ENCODE data around the gene LUZP1. TPM values are rescaled to one million over a fixed set of nuclear protein-coding genes. Genes with fewer than 3 reads are reported as not detected.

The LUZP1 gene
- total and polyA plus RNA-seq, 10 of the 15 experiments (the other 5 are each of a cell fraction or from before 2014, with no cell fraction given) = 11.3 to 28.2 (median 17.3) TPM

GRCh38 chr1:23134055-23134454, 34.6 kb downstream of the LUZP1 start (continued):
- TF ChIP-seq ZBTB40 (IDR thresholded peaks at IDR 0.05; ENCODE audit: borderline replicate concordance) = no peak
- TF ChIP-seq ZNF687 (IDR thresholded peaks at IDR 0.05) = no peak
- TF ChIP-seq CUX1 (IDR thresholded peaks at IDR 0.05; ENCODE audit: insufficient replicate concordance, low read depth, low read length) = no peak
- TF ChIP-seq NR2C2 (IDR thresholded peaks at IDR 0.05; ENCODE audit: borderline replicate concordance, control insufficient read depth, insufficient read length, low read depth) = no peak
- TF ChIP-seq BCLAF1 (IDR thresholded peaks at IDR 0.05) = no peak
- TF ChIP-seq POLR2A (IDR thresholded peaks at IDR 0.05; ENCODE audit: low read depth, low read length) = no peak
- TF ChIP-seq E2F4 (IDR thresholded peaks at IDR 0.05; ENCODE audit: low read depth, low read length) = no peak
- no peak for TF ChIP-seq CEBPB (IDR thresholded peaks at IDR 0.05; ENCODE audit: borderline replicate concordance in 1 of 2, low read depth in 2 of 2, low read length in 2 of 2)
- TF ChIP-seq LARP7 (IDR thresholded peaks at IDR 0.05) = no peak
- no peak for TF ChIP-seq PAX5 (IDR thresholded peaks at IDR 0.05; ENCODE audit: borderline replicate concordance, low read depth, low read length)
- TF ChIP-seq ZBED1 (IDR thresholded peaks at IDR 0.05; ENCODE audit: borderline replicate concordance) = no peak
- TF ChIP-seq NFYA (IDR thresholded peaks at IDR 0.05; ENCODE audit: borderline replicate concordance, low read depth, low read length) = no peak

All from GM12878 (cell line).